Liver (tissue), 3 donors: ENCODE results near the gene CEP68.

Experiments used
- GABPA ChIP-seq, 2 donors: IDR thresholded peaks in 1 of 2; conservative IDR thresholded peaks in 1 of 2; 2 replicates each; pipeline ENCODE4 v1.6.1; 2016; ENCODE audit warnings: antibody characterized with exemption in 2 of 2, mild to moderate bottlenecking in 1 of 2, moderate library complexity in 1 of 2
- HNF4A ChIP-seq, 2 donors: conservative IDR thresholded peaks; 2 replicates each; pipeline ENCODE4 v1.6.1; 2016; ENCODE audit warnings: antibody characterized with exemption in 2 of 2, mild to moderate bottlenecking in 2 of 2
- JUND ChIP-seq, 2 donors: IDR thresholded peaks; 2 replicates each; pipeline ENCODE4 v1.6.1; 2016; ENCODE audit warnings: antibody characterized with exemption in 2 of 2
- RAD21 ChIP-seq, 2 donors: IDR thresholded peaks; 2 replicates each; pipeline ENCODE4 v1.6.1; 2016; ENCODE audit warnings: antibody characterized with exemption in 2 of 2, mild to moderate bottlenecking in 2 of 2
- RXRA ChIP-seq, 2 donors: IDR thresholded peaks; 2 replicates each; pipeline ENCODE4 v1.6.1; 2017 to 2018; ENCODE audit warnings: antibody characterized with exemption in 2 of 2, mild to moderate bottlenecking in 1 of 2
- SP1 ChIP-seq: IDR thresholded peaks from 2 replicates; pipeline ENCODE4 v1.6.1; 2018; ENCODE audit warnings: antibody characterized with exemption, mild to moderate bottlenecking
- TAF1 ChIP-seq: conservative IDR thresholded peaks from 2 replicates; pipeline ENCODE4 v1.6.1; 2016; ENCODE audit warnings: antibody characterized with exemption, mild to moderate bottlenecking
- YY1 ChIP-seq: IDR thresholded peaks from 2 replicates; pipeline ENCODE4 v1.6.1; 2016; ENCODE audit warnings: antibody characterized with exemption, mild to moderate bottlenecking
- TF ChIP-seq, protein P1 (sequence below): fragments of 150-350 bp; IDR thresholded peaks from 2 replicates; pipeline ENCODE4 v1.5.1; 2017; ENCODE audit warnings: improper control_type of control experiment, low read depth, low read length; ENCODE audit not compliant: missing input control
- TF ChIP-seq, protein P2 (sequence below): IDR thresholded peaks from 2 replicates; pipeline ENCODE4 v1.6.1; 2016; ENCODE audit warnings: antibody characterized with exemption, mild to moderate bottlenecking
- TF ChIP-seq, protein P3 (sequence below): IDR thresholded peaks from 2 replicates; pipeline ENCODE4 v1.6.1; 2016; ENCODE audit warnings: antibody characterized with exemption
- TF ChIP-seq, protein P4 (sequence below): IDR thresholded peaks from 2 replicates; pipeline ENCODE4 v1.6.1; 2016; ENCODE audit warnings: antibody characterized with exemption
- TF ChIP-seq, protein P5 (sequence below): IDR thresholded peaks from 2 replicates; pipeline ENCODE4 v1.6.1; 2016; ENCODE audit warnings: antibody characterized with exemption
- donor health status: healthy.
- donor health status: healthy.

DNA sequence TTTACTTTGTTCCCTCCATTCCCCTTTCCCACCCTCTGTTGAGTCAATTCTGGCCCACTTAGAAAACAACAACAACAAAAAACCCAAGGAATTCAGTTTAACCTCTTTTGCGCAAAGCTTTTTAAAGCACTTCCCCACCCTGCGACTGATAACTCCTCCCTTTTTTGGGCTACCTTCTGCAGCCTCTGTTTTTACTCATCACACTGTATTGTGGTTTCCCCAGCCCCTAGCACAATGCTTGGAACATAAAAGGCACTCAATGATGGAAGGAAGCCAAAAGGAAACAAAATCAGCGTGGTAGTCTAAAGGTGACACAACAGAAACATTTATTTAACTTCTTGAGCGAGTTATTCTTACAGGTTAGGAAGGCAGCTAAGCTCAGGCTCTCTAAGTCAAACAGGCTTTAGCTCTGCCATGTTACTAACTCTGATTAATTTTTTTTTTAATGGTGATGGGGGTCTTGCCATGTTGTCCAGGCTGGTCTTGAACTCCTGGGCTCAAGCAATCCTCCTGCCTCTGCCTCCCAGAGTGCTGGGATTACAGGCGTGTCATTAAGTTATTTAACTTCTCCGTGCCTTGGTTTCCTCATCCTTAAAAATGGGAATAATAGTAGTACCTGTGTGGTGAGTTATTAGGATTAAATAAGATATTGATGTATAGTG, 1.3 kb downstream of the CEP68 start:
- TF ChIP-seq YY1 (no peak), RAD21 (IDR thresholded peaks at IDR 0.05) (no peak), JUND (IDR thresholded peaks at IDR 0.05) (no peak), HNF4A (conservative IDR thresholded peaks at IDR 0.05) (no peak), TAF1 (no peak), GABPA (IDR thresholded peaks at IDR 0.05 in 1 of 2, conservative IDR thresholded peaks at IDR 0.05 in 1 of 2) (no peak), SP1 (no peak), RXRA (IDR thresholded peaks at IDR 0.05) (no peak)
- TF ChIP-seq, protein P1, sequence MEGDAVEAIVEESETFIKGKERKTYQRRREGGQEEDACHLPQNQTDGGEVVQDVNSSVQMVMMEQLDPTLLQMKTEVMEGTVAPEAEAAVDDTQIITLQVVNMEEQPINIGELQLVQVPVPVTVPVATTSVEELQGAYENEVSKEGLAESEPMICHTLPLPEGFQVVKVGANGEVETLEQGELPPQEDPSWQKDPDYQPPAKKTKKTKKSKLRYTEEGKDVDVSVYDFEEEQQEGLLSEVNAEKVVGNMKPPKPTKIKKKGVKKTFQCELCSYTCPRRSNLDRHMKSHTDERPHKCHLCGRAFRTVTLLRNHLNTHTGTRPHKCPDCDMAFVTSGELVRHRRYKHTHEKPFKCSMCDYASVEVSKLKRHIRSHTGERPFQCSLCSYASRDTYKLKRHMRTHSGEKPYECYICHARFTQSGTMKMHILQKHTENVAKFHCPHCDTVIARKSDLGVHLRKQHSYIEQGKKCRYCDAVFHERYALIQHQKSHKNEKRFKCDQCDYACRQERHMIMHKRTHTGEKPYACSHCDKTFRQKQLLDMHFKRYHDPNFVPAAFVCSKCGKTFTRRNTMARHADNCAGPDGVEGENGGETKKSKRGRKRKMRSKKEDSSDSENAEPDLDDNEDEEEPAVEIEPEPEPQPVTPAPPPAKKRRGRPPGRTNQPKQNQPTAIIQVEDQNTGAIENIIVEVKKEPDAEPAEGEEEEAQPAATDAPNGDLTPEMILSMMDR: no peak
- TF ChIP-seq, protein P2, sequence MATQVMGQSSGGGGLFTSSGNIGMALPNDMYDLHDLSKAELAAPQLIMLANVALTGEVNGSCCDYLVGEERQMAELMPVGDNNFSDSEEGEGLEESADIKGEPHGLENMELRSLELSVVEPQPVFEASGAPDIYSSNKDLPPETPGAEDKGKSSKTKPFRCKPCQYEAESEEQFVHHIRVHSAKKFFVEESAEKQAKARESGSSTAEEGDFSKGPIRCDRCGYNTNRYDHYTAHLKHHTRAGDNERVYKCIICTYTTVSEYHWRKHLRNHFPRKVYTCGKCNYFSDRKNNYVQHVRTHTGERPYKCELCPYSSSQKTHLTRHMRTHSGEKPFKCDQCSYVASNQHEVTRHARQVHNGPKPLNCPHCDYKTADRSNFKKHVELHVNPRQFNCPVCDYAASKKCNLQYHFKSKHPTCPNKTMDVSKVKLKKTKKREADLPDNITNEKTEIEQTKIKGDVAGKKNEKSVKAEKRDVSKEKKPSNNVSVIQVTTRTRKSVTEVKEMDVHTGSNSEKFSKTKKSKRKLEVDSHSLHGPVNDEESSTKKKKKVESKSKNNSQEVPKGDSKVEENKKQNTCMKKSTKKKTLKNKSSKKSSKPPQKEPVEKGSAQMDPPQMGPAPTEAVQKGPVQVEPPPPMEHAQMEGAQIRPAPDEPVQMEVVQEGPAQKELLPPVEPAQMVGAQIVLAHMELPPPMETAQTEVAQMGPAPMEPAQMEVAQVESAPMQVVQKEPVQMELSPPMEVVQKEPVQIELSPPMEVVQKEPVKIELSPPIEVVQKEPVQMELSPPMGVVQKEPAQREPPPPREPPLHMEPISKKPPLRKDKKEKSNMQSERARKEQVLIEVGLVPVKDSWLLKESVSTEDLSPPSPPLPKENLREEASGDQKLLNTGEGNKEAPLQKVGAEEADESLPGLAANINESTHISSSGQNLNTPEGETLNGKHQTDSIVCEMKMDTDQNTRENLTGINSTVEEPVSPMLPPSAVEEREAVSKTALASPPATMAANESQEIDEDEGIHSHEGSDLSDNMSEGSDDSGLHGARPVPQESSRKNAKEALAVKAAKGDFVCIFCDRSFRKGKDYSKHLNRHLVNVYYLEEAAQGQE: no peak
- TF ChIP-seq, protein P3, sequence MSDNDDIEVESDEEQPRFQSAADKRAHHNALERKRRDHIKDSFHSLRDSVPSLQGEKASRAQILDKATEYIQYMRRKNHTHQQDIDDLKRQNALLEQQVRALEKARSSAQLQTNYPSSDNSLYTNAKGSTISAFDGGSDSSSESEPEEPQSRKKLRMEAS: no peak
- TF ChIP-seq, protein P4, sequence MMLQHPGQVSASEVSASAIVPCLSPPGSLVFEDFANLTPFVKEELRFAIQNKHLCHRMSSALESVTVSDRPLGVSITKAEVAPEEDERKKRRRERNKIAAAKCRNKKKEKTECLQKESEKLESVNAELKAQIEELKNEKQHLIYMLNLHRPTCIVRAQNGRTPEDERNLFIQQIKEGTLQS: no peak
- TF ChIP-seq, protein P5, sequence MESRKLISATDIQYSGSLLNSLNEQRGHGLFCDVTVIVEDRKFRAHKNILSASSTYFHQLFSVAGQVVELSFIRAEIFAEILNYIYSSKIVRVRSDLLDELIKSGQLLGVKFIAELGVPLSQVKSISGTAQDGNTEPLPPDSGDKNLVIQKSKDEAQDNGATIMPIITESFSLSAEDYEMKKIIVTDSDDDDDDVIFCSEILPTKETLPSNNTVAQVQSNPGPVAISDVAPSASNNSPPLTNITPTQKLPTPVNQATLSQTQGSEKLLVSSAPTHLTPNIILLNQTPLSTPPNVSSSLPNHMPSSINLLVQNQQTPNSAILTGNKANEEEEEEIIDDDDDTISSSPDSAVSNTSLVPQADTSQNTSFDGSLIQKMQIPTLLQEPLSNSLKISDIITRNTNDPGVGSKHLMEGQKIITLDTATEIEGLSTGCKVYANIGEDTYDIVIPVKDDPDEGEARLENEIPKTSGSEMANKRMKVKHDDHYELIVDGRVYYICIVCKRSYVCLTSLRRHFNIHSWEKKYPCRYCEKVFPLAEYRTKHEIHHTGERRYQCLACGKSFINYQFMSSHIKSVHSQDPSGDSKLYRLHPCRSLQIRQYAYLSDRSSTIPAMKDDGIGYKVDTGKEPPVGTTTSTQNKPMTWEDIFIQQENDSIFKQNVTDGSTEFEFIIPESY: no peak
